Peyer's patch (tissue), 4 donors: Measurements from ENCODE around the gene ARHGAP15. TPM values are rescaled to one million over a fixed set of nuclear protein-coding genes. Genes with fewer than 3 reads are reported as not detected.

Experiments
- DNase-seq, 3 donors: peaks; one replicate each; pipeline ENCODE4 v3.0.0-alpha.2; 2017 to 2019
- H3K27ac ChIP-seq, 4 donors: fragments of 200-600 bp; sonication (generic); one replicate each; pipeline ENCODE4 v1.5.1; 2016 to 2019
- H3K27me3 ChIP-seq, 2 donors: fragments of 200-600 bp; sonication (generic); one replicate each; pipeline ENCODE4 v1.5.1; 2019
- H3K36me3 ChIP-seq, 3 donors: fragments of 200-600 bp; sonication (generic); one replicate each; pipeline ENCODE4 v1.5.1; 2016 to 2019
- H3K4me1 ChIP-seq, 4 donors: fragments of 200-600 bp; sonication (generic); one replicate each; pipeline ENCODE4 v1.5.1; 2016 to 2019
- H3K4me3 ChIP-seq, 4 donors: fragments of 200-600 bp; sonication (generic); 1 replicate in 3 of 4; 2 replicates in 1 of 4; pipeline ENCODE4 v1.5.1; 2016 to 2019; ENCODE audit warnings: mild to moderate bottlenecking in 1 of 4
- H3K9me3 ChIP-seq, 4 donors: fragments of 200-600 bp; sonication (generic); one replicate each; pipeline ENCODE4 v1.5.1; 2016 to 2019; ENCODE audit warnings: mild to moderate bottlenecking in 1 of 4
- CTCF ChIP-seq, 6 experiments: fragments of 450-650 bp in 4 of 6; fragments of 200-600 bp in 2 of 6; sonication (generic) in 1 of 6; IDR thresholded peaks; one replicate each; pipeline ENCODE4 v1.5.1; 2017 to 2019; ENCODE audit warnings: antibody characterized with exemption in 6 of 6, mild to moderate bottlenecking in 3 of 6, moderate library complexity in 1 of 6
- POLR2A ChIP-seq, 2 donors: fragments of 450-650 bp; IDR thresholded peaks; one replicate each; pipeline ENCODE4 v1.5.1; 2017; ENCODE audit warnings: antibody characterized with exemption in 2 of 2, mild to moderate bottlenecking in 2 of 2, moderate library complexity in 2 of 2
- total RNA-seq, 4 donors: library from RNA; depleted of rRNA; stranded (reverse); fragments of >200 nt; gene quantifications; one replicate each; pipeline ENCODE4 v1.1.0, GENCODE V29; 2016

The ARHGAP15 gene
- total RNA-seq, 4 donors from 2014 or later: 6.7 to 203 (median 12.5) TPM

DNA sequence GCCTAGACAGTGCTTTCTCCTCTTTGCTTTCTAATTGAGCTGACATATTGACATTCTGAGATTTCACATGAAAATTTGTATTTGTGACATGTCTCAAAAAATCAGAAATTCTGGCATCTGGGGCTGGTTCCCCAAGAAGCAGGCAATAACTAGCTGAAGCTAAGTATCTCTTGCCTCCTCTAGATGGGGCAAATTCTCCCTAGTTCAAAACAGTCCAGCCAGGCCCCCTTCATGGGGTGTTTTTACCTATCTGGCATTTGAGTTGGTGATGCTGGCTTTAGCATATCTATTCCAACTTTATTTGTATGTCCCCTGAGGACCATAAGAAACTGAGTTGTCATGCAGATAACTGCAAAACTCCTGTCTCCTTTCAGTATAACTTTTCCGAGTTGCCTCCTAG is 39.9 kb downstream of the ARHGAP15 start:
- no peak for DNase-seq
- H3K4me3 ChIP-seq: no peak overlapping the region
- no peak overlapping the region for H3K27ac ChIP-seq
- H3K9me3 ChIP-seq: no peaks in the 10 kb centered on the region
- no peak for TF ChIP-seq CTCF (IDR thresholded peaks at IDR 0.05)
- TF ChIP-seq POLR2A (IDR thresholded peaks at IDR 0.05): no peak
- no peaks in the 10 kb centered on the region for H3K27me3 ChIP-seq
- H3K4me1 ChIP-seq: no peaks in the 10 kb centered on the region
- no peaks in the 10 kb centered on the region for H3K36me3 ChIP-seq

DNA sequence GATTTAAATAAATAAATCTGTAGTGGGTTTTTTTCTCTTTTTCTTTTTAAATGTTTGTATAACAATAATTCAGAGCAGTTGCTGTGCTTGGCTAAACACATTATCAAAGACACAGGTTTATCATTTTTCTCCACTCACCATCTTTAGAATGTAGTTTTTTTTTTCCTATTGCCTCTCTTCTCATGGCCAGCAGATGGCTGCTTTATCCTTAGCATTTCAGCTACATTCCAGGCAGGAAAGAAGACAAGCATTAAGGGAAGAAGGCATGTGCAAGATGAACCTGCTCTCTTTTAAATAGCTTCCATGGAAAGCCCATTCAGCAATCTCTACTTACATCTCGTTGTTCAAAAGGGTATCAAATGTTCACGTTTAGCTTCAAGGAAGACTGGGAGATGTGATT is 42.6 kb downstream of the ARHGAP15 start:
- H3K36me3 ChIP-seq: no peaks in the 10 kb centered on the region
- H3K4me3 ChIP-seq: no peak overlapping the region
- no peak overlapping the region for H3K27ac ChIP-seq
- H3K27me3 ChIP-seq: no peaks in the 10 kb centered on the region
- TF ChIP-seq CTCF (IDR thresholded peaks at IDR 0.05) (no peak), POLR2A (IDR thresholded peaks at IDR 0.05) (no peak)
- no peak for DNase-seq
- H3K4me1 ChIP-seq: no peaks in the 10 kb centered on the region
- no peaks in the 10 kb centered on the region for H3K9me3 ChIP-seq

- no peaks in the 10 kb centered on the region for H3K27me3 ChIP-seq
- H3K4me3 ChIP-seq: no peak overlapping the region
- DNase-seq: no peak
- TF ChIP-seq POLR2A (IDR thresholded peaks at IDR 0.05) (no peak), CTCF (IDR thresholded peaks at IDR 0.05) (no peak)
- H3K9me3 ChIP-seq: no peaks in the 10 kb centered on the region
- H3K36me3 ChIP-seq: no peaks in the 10 kb centered on the region
- H3K27ac ChIP-seq: no peak overlapping the region
- no peaks in the 10 kb centered on the region for H3K4me1 ChIP-seq
Observed at GRCh38 chr2:143175438-143175837, 46.2 kb downstream of the ARHGAP15 start.

- Histone ChIP-seq H3K9me3 (no peaks in the 10 kb centered on the region), H3K27me3 (no peaks in the 10 kb centered on the region), H3K27ac (peak overlapping the region; percentile 36 to 75 (median 64)), H3K4me3 (no peak overlapping the region), H3K4me1 (no peaks in the 10 kb centered on the region), H3K36me3 (no peaks in the 10 kb centered on the region)
- peak in 2 of 3 donors; percentile 40 to 52 for DNase-seq
- no peak for TF ChIP-seq CTCF (IDR thresholded peaks at IDR 0.05)
- TF ChIP-seq POLR2A (IDR thresholded peaks at IDR 0.05): no peak
Observed at GRCh38 chr2:143176606-143177005, 47.4 kb downstream of the ARHGAP15 start.

GRCh38 chr2:143177096-143177786 is 48.0 kb downstream of the ARHGAP15 start:
- H3K4me1 ChIP-seq: no peaks in the 10 kb centered on the region
- peak overlapping the region in 2 of 4 donors; percentile 14 to 18 for H3K4me3 ChIP-seq
- no peaks in the 10 kb centered on the region for H3K9me3 ChIP-seq
- H3K27me3 ChIP-seq: no peaks in the 10 kb centered on the region
- no peak for DNase-seq
- H3K36me3 ChIP-seq: no peaks in the 10 kb centered on the region
- H3K27ac ChIP-seq: peak overlapping the region; percentile 36 to 75 (median 64)
- TF ChIP-seq POLR2A (IDR thresholded peaks at IDR 0.05) (no peak), CTCF (IDR thresholded peaks at IDR 0.05) (no peak)
